GM12874 (cell line): ENCODE measurements around the gene VPS51.
A peak's percentile ranks its signal among the peaks of the same experiment; 100 is the strongest.

Experiments
- TF ChIP-seq, protein P1 (sequence below): IDR thresholded peaks from 2 replicates; pipeline ENCODE4 v1.5.1; 2011; ENCODE audit warnings: low read depth, mild to moderate bottlenecking, control low read depth, low read length, moderate library complexity; ENCODE audit not compliant: insufficient read depth

The VPS51 gene

DNA sequence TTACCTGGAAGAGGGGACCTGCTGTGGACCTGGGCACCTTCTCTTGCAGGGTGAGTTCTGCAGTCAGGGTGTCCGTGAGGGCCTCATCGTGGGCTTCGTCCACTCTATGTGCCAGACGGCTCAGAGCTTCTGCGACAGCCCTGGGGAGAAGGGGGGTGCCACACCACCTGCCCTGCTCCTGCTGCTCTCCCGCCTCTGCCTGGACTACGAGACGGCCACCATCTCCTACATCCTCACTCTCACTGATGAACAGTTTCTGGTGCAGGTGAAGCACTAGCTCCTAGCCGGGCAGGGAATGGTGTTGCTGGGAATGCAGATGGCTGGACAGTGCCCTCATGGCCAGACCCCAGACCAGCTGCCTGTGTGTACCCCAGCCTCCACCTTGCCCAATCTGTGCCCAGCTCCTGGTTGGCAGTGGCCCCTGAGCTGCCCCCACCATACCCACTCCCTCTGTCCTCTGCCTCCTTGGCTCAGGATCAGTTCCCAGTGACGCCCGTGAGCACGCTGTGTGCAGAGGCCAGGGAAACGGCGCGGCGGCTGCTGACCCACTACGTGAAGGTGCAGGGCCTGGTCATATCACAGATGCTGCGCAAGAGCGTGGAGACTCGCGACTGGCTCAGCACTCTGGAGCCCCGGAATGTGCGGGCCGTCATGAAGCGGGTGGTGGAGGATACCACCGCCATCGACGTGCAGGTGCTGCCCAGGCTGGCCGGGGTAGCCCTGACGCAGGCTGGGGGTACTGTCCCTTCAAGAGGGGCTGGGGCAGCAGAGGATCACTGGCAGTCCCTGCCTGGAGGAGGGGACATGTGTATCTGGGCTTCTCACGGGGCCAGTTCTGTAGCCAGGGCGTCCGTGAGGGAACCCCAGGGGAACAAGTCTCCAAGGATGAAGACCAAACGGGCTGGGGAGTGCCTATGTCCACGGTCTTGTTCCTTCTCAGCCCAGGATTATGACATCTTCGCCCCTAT is 13.5 kb downstream of the VPS51 start:
- TF ChIP-seq, protein P1, sequence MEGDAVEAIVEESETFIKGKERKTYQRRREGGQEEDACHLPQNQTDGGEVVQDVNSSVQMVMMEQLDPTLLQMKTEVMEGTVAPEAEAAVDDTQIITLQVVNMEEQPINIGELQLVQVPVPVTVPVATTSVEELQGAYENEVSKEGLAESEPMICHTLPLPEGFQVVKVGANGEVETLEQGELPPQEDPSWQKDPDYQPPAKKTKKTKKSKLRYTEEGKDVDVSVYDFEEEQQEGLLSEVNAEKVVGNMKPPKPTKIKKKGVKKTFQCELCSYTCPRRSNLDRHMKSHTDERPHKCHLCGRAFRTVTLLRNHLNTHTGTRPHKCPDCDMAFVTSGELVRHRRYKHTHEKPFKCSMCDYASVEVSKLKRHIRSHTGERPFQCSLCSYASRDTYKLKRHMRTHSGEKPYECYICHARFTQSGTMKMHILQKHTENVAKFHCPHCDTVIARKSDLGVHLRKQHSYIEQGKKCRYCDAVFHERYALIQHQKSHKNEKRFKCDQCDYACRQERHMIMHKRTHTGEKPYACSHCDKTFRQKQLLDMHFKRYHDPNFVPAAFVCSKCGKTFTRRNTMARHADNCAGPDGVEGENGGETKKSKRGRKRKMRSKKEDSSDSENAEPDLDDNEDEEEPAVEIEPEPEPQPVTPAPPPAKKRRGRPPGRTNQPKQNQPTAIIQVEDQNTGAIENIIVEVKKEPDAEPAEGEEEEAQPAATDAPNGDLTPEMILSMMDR = no peak

DNA sequence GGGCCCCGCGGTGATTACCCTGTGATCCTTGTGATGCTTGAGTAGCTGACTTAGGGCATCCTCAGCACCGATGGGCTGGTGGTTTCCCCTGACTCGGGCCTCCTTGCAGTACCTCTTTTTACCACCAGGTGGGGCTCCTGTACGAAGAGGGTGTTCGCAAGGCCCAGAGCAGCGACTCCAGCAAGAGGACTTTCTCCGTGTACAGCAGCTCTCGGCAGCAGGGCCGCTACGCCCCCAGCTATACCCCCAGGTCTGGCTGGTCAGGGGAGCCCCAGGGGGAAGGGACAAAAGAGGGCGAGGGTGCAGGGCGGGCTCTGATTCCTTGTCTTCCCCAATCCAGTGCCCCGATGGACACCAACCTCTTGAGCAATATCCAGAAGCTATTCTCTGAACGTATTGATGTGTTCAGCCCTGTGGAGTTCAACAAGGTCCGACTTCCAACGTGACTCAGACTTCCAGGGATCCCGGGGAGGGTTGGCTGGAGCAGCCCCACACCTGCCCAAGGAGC is 14.4 kb downstream of the VPS51 start:
- TF ChIP-seq, protein P1 = peak; percentile 97

DNA sequence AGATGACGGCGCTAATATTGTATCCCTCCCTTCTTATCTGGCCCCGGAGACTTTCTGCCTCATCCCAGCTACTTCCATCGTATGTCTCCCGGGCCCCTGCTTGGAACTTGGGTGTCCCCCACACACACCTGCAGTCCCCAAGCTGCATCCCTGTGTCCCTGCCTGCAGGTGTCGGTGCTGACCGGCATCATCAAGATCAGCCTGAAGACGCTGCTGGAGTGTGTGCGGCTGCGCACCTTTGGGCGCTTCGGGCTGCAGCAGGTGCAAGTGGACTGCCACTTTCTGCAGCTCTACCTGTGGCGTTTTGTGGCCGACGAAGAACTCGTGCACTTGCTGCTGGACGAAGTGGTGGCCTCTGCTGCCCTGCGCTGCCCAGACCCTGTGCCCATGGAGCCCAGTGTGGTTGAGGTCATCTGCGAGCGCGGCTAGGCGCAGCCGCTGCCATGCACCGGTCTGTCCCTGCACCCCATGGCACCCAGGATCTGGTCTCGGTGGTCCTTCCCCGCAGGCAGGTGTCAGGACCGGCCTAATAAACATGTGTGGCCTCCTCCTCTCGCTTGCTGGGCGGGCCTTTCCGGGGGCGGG is 15.2 kb downstream of the VPS51 start:
- TF ChIP-seq, protein P1 = no peak

DNA sequence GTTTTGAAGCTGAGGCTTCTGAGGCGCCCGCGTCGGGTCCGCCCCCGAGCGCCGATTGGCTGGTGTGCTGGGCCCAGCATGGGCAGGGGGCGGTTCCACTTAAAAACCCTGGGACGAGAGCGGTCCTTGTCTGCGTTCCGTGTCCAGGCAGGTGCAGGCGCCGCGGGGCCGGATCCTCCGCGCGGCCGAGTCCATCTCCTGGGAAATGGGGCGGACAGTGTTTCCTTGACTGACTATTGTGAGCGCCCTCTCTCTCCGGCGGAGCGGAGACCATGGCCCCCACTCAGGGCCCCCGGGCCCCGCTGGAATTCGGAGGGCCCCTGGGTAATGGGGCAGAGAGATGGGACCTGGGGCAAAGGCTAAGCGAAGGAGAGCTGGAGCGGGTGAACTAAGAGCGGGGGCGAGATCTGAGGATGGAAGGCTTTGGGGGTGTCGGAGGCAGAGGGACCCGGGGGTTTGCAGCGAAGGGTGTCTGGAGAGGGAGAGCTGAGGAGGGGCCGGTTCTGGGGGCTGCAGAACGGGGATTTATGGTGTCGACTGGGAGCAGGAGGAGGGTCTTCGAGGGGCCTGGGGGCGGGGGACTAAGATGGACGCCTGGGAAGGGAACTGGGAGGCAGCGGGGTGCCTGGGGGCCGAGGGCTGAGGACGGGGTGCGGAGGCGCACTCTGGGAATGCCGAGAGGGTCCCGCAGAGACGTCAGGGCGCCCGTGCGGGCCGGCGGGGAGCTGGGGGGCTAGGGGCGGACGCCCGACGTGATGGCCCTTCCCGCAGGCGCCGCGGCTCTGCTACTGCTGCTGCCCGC is 15.9 kb downstream of the VPS51 start, which contains the start of gene TM7SF2:
Gene TM7SF2, plus strand, starts transcription at position 129 of the 802 bp plus-strand sequence. Its CDS starts 144 bp downstream, at position 273.
- TF ChIP-seq, protein P1 = no peak

DNA sequence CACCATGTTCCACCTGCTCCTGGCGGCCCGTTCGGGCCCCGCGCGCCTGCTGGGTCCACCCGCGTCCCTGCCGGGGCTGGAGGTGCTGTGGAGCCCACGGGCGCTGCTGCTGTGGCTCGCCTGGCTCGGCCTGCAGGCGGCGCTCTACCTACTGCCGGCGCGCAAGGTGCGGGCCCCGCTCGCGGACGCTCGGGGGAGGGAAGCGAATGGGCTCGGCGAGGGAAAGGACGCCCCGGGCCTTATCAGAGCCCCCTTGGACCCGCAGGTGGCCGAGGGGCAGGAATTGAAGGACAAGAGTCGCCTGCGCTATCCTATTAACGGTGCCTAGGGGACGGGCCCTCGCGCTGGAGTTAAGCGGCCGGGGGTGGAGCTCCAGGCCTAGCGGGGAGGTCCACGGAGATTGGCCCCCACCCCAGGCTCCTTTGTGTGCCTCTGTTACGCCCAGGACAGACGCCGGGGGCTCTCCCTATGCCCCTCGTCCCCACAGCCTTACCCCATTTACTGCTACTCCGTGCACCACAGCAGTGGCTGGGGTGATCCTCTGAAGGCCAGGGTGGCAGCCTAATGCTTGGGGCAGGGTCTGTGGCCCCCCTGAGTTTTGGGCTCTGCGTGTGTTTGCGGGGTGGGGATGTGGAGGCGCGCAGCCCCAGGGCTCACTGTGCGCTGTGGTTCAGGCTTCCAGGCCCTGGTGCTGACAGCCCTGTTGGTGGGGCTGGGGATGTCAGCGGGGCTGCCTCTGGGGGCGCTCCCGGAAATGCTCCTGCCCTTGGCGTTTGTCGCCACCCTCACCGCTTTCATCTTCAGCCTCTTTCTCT is 16.7 kb downstream of the VPS51 start:
- TF ChIP-seq, protein P1 = peak; percentile 99

DNA sequence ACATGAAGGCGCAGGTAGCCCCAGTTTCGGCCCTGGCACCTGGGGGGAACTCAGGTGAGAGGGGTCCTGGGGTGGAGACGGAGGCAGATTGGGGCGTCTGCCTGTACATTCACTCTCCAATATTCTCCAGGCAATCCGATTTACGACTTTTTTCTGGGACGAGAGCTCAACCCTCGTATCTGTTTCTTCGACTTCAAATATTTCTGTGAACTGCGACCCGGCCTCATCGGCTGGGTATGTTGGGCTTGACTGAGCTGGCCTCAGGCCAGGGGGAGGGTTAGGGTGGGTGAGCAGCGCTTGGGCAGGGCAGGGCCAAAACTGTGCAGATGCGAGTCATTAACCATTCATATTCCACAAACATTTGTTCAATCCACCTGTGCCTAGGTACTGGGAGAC is 17.3 kb downstream of the VPS51 start:
- TF ChIP-seq, protein P1 = no peak
